Neutrophil (primary cell): ENCODE results near the gene GIGYF2.

Source experiments
- H3K27ac ChIP-seq: fragments of 200-600 bp; sonication (generic); 2 replicates; pipeline ENCODE4 v1.5.1; 2016; ENCODE audit warnings: mild to moderate bottlenecking, moderate library complexity
- H3K27me3 ChIP-seq: fragments of 200-600 bp; sonication (generic); 2 replicates; pipeline ENCODE4 v1.6.0; 2016; ENCODE audit warnings: mild to moderate bottlenecking
- H3K36me3 ChIP-seq: fragments of 200-600 bp; sonication (generic); 2 replicates; pipeline ENCODE4 v1.5.1; 2017
- H3K4me1 ChIP-seq, 2 experiments: fragments of 200-600 bp in 1 of 2; sonication (generic) in 1 of 2; 1 replicate in 1 of 2; 2 replicates in 1 of 2; pipeline versions ENCODE4 v1.5.1 to v1.6.1; 2013 to 2016; ENCODE audit warnings: low read depth in 1 of 2, low read length in 1 of 2, mild to moderate bottlenecking in 1 of 2, moderate library complexity in 1 of 2; ENCODE audit not compliant: control insufficient read depth in 1 of 2, insufficient read depth in 1 of 2
- H3K4me3 ChIP-seq, 2 experiments: fragments of 200-600 bp in 1 of 2; sonication (generic) in 1 of 2; 1 replicate in 1 of 2; 2 replicates in 1 of 2; pipeline ENCODE4 v1.5.1; 2013 to 2016; ENCODE audit warnings: low read depth in 1 of 2, low read length in 1 of 2, mild to moderate bottlenecking in 1 of 2, moderate library complexity in 1 of 2
- H3K9me3 ChIP-seq: fragments of 200-600 bp; sonication (generic); 2 replicates; pipeline ENCODE4 v1.5.1; 2016
- CTCF ChIP-seq: fragments of 200-600 bp; sonication (generic); IDR thresholded peaks from 2 replicates; pipeline ENCODE4 v1.5.1; 2016; ENCODE audit warnings: antibody characterized with exemption

GIGYF2 gene

GRCh38 chr2:232875256-232876121 lies 178.4 kb downstream of the GIGYF2 start:
- no peak overlapping the region for H3K27ac ChIP-seq
- TF ChIP-seq CTCF: no peak
- H3K4me3 ChIP-seq: peak overlapping the region in 1 of 2 experiments; percentile 61
- no peaks in the 10 kb centered on the region for H3K9me3 ChIP-seq
- H3K36me3 ChIP-seq: no peaks in the 10 kb centered on the region
- H3K27me3 ChIP-seq: peaks cover 49% of the 10 kb centered on the region
- H3K4me1 ChIP-seq: peaks cover 8 to 14% of the 10 kb centered on the region in 2 experiments

GRCh38 chr2:232876161-232876977 lies 179.2 kb downstream of the GIGYF2 start:
- H3K4me3 ChIP-seq: peak overlapping the region; percentile 55 to 61
- no peak for TF ChIP-seq CTCF

GRCh38 chr2:232876978-232877441 lies 179.9 kb downstream of the GIGYF2 start:
- no peak overlapping the region for H3K27ac ChIP-seq
- TF ChIP-seq CTCF: no peak
- no peaks in the 10 kb centered on the region for H3K36me3 ChIP-seq
- no peaks in the 10 kb centered on the region for H3K9me3 ChIP-seq
- H3K4me1 ChIP-seq: peaks cover 8 to 14% of the 10 kb centered on the region in 2 experiments
- H3K27me3 ChIP-seq: peaks cover 49% of the 10 kb centered on the region
- peak overlapping the region in 1 of 2 experiments; percentile 61 for H3K4me3 ChIP-seq

More at GRCh38 chr2:232876161-232876977, 179.2 kb downstream of the GIGYF2 start:
- no peaks in the 10 kb centered on the region for H3K36me3 ChIP-seq
- peaks cover 8 to 14% of the 10 kb centered on the region in 2 experiments for H3K4me1 ChIP-seq
- H3K27ac ChIP-seq: no peak overlapping the region
- H3K9me3 ChIP-seq: no peaks in the 10 kb centered on the region
- H3K27me3 ChIP-seq: peaks cover 49% of the 10 kb centered on the region

GRCh38 chr2:232877940-232878511 lies 180.9 kb downstream of the GIGYF2 start:
- Histone ChIP-seq H3K4me1 (peaks cover 8 to 14% of the 10 kb centered on the region in 2 experiments), H3K4me3 (no peak overlapping the region), H3K27ac (no peak overlapping the region), H3K27me3 (peaks cover 49% of the 10 kb centered on the region), H3K36me3 (no peaks in the 10 kb centered on the region), H3K9me3 (no peaks in the 10 kb centered on the region)
- TF ChIP-seq CTCF: no peak

GRCh38 chr2:232878855-232879617 lies 181.9 kb downstream of the GIGYF2 start:
- no peaks in the 10 kb centered on the region for H3K9me3 ChIP-seq
- H3K27ac ChIP-seq: no peak overlapping the region
- H3K4me1 ChIP-seq: peaks cover 8 to 14% of the 10 kb centered on the region in 2 experiments
- H3K36me3 ChIP-seq: no peaks in the 10 kb centered on the region
- H3K4me3 ChIP-seq: no peak overlapping the region
- H3K27me3 ChIP-seq: peaks cover 49% of the 10 kb centered on the region
- TF ChIP-seq CTCF: no peak
